Mesendoderm (in vitro differentiated cells): Measurements from ENCODE around the gene RSAD1.

Experiments used
- DNase-seq: peaks from one replicate; pipeline ENCODE4 v3.0.0; 2013
- H2AK5ac ChIP-seq: 2 replicates; pipeline ENCODE4 v1.6.1; 2013; ENCODE audit warnings: low read length, inconsistent platforms
- H2BK120ac ChIP-seq: 2 replicates; pipeline ENCODE4 v1.6.1; 2013; ENCODE audit warnings: low read depth, mild to moderate bottlenecking, low read length, moderate library complexity, mixed read lengths
- H2BK15ac ChIP-seq: replicated peaks from 2 replicates; pipeline ENCODE4 v1.6.1; 2013; ENCODE audit warnings: low read depth, mild to moderate bottlenecking, moderate library complexity
- H2BK5ac ChIP-seq: 2 replicates; pipeline ENCODE4 v1.6.1; 2013; ENCODE audit warnings: low read length, inconsistent platforms
- H3K18ac ChIP-seq: 2 replicates; pipeline ENCODE4 v1.6.1; 2013; ENCODE audit warnings: mild to moderate bottlenecking, low read length, mixed read lengths
- H3K23ac ChIP-seq: one replicate; pipeline ENCODE4 v1.6.1; 2013; ENCODE audit warnings: low read length
- H3K27ac ChIP-seq: 2 replicates; pipeline ENCODE4 v1.5.1; 2013; ENCODE audit warnings: low read depth, mild to moderate bottlenecking, inconsistent platforms, low read length, moderate library complexity
- H3K27me3 ChIP-seq: 2 replicates; pipeline ENCODE4 v1.6.1; 2013; ENCODE audit warnings: low read length, control low read depth, mild to moderate bottlenecking, inconsistent platforms; ENCODE audit not compliant: insufficient read depth, poor library complexity
- H3K36me3 ChIP-seq: 2 replicates; pipeline ENCODE4 v1.6.1; 2013; ENCODE audit warnings: low read length, inconsistent platforms; ENCODE audit not compliant: control insufficient read depth, insufficient read depth
- H3K4ac ChIP-seq: one replicate; pipeline ENCODE4 v1.6.1; 2013; ENCODE audit warnings: low read depth, mild to moderate bottlenecking, low read length, moderate library complexity
- H3K4me1 ChIP-seq: 2 replicates; pipeline ENCODE4 v1.6.1; 2013; ENCODE audit warnings: low read depth, low read length, inconsistent platforms; ENCODE audit not compliant: control insufficient read depth
- H3K4me2 ChIP-seq: 2 replicates; pipeline ENCODE4 v1.6.1; 2013; ENCODE audit warnings: low read length
- H3K4me3 ChIP-seq: 2 replicates; pipeline ENCODE4 v1.5.1; 2013; ENCODE audit warnings: mild to moderate bottlenecking, low read length
- H3K56ac ChIP-seq: one replicate; pipeline ENCODE4 v1.6.1; 2013; ENCODE audit warnings: low read length
- H3K79me1 ChIP-seq: 2 replicates; pipeline ENCODE4 v1.6.1; 2013; ENCODE audit warnings: low read length, inconsistent platforms
- H3K79me2 ChIP-seq: 2 replicates; pipeline ENCODE4 v1.6.1; 2013; ENCODE audit warnings: mild to moderate bottlenecking, low read length; ENCODE audit not compliant: control insufficient read depth, insufficient read depth
- H3K9ac ChIP-seq: 2 replicates; pipeline ENCODE4 v1.6.1; 2013; ENCODE audit warnings: low read length, inconsistent platforms
- H4K5ac ChIP-seq: one replicate; pipeline ENCODE4 v1.6.1; 2013; ENCODE audit warnings: low read length
- H4K8ac ChIP-seq: one replicate; pipeline ENCODE4 v1.6.1; 2013; ENCODE audit warnings: low read depth, mild to moderate bottlenecking, control low read depth, low read length, moderate library complexity
- WGBS: extraction: QIAGEN DNeasy Blood & Tissue Kit; methylation state at CpG from one replicate; pipeline ENCODE4 v1.1.7; 2013; ENCODE audit warnings: low lambda C conversion rate, missing lambda C conversion rate; ENCODE audit not compliant: insufficient coverage; ENCODE audit errors: extremely low coverage; 5-methylcytosine and 5-hydroxymethylcytosine counted together

RSAD1 gene

GRCh38 chr17:50517011-50517410, 38.4 kb downstream of the RSAD1 start:
- Histone ChIP-seq H2AK5ac (no peak overlapping the region), H3K27ac (no peak overlapping the region), H3K9ac (no peak overlapping the region), H4K8ac (no peak overlapping the region), H3K79me2 (no peaks in the 10 kb centered on the region), H3K23ac (no peak overlapping the region), H3K4me3 (no peak overlapping the region), H4K5ac (no peak overlapping the region), H3K79me1 (no peaks in the 10 kb centered on the region), H3K36me3 (no peaks in the 10 kb centered on the region), H3K4me1 (no peaks in the 10 kb centered on the region), H2BK15ac (no peak overlapping the region), H3K27me3 (no peaks in the 10 kb centered on the region), H3K18ac (no peak overlapping the region), H3K4me2 (no peak overlapping the region), H3K56ac (no peak overlapping the region), H2BK120ac (no peak overlapping the region), H3K4ac (no peak overlapping the region), H2BK5ac (no peak overlapping the region)
- DNase-seq, result no peak
- WGBS, result no CpG with 5 or more reads among the region's 4 CpGs

DNA sequence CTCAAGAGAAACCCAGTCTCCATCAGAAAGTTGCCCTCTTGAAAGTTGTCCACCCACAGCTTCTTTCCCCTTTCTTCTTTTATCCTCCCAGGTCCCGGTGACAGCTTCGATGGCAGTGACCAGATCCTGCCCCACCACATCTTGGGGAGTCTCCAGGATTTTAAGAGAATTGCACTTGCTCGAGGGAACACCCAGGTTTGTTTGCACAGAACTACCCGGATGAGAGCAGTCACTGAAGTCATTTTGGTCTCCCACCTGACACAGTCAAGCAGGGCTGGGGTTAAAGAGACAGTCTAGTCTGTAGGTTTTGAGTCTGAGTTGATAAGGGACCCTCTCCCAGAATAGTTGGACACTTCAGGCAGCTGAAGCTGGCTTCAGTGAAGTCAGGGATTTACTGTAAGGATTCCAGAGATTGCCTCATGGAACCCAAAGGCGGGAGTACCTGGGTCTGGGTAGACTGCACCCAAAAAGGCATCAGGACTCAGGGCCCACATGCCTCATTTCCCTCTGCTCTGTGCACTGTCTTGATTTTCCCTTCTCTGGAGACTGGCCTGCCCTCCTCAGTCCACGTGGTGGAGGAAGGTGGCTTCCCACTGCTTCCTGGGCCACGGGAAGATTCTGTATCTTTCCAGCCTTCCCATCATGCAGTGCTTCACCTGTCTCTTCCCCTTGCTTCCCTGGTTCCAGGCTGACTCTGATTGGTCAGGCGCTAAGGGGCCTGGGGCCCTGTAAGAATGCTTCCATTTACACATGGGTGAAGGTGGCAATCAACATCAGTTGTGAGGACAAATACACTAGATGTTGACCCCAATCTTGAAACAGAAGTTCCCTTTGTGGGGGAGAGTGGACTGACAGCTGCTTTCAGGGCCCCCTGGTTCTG, 39.1 kb downstream of the RSAD1 start:
- Histone ChIP-seq H3K27me3 (no peaks in the 10 kb centered on the region), H3K79me2 (no peaks in the 10 kb centered on the region), H3K4ac (no peak overlapping the region), H3K36me3 (no peaks in the 10 kb centered on the region), H2AK5ac (no peak overlapping the region), H3K4me1 (no peaks in the 10 kb centered on the region), H3K79me1 (no peaks in the 10 kb centered on the region), H4K8ac (no peak overlapping the region), H3K23ac (no peak overlapping the region), H2BK120ac (no peak overlapping the region), H3K56ac (no peak overlapping the region), H3K4me3 (no peak overlapping the region), H4K5ac (no peak overlapping the region), H3K9ac (no peak overlapping the region), H3K18ac (no peak overlapping the region), H2BK5ac (no peak overlapping the region), H3K27ac (no peak overlapping the region), H3K4me2 (no peak overlapping the region), H2BK15ac (no peak overlapping the region)
- peak; percentile 44 for DNase-seq
- WGBS, result no CpG with 5 or more reads among the region's 8 CpGs

- Histone ChIP-seq H3K4me1 (no peaks in the 10 kb centered on the region), H4K5ac (no peak overlapping the region), H2AK5ac (no peak overlapping the region), H3K79me1 (no peaks in the 10 kb centered on the region), H3K23ac (no peak overlapping the region), H2BK120ac (no peak overlapping the region), H3K9ac (no peak overlapping the region), H2BK5ac (no peak overlapping the region), H2BK15ac (no peak overlapping the region), H3K18ac (no peak overlapping the region), H3K27me3 (no peaks in the 10 kb centered on the region), H3K27ac (no peak overlapping the region), H3K4me2 (no peak overlapping the region), H3K4ac (no peak overlapping the region), H3K4me3 (no peak overlapping the region), H3K36me3 (no peaks in the 10 kb centered on the region), H4K8ac (no peak overlapping the region), H3K79me2 (no peaks in the 10 kb centered on the region), H3K56ac (no peak overlapping the region)
- no CpG with 5 or more reads among the region's 13 CpGs for WGBS
- no peak for DNase-seq
Observed at GRCh38 chr17:50518384-50519023, 39.8 kb downstream of the RSAD1 start.

DNA sequence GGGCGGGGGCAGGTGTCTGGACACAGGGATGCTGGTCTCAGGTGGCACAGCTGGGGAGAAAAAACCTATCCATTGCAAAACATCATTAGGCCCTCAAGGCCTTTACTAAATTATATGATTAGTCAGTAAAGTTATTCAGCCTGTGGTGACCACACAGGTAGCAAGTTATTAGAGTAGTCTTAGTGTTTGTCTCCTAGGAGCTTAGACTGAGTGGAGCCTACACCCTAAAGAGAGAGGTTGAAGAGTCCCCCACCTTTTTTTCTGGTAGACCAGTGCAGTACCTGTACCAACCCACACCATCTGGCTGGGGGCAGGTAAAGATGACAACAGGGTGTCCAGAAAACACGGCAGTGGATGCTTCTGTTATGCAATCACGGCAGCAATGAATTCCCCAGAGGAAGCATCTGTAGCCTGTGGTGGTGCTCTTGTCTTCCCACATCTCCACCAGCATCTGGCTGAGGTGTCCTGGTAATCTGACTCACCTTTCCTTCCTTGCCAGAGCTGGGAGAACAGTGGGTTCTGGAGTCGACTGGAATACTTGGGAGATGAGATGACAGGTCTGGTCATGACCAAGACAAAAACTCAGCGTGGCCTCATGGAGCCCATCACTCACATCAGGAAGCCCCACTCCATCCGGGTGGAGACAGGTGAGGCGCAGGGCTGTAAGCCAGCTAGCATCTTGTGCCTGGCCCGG, 40.6 kb downstream of the RSAD1 start:
- no peak overlapping the region for H3K18ac ChIP-seq
- no peaks in the 10 kb centered on the region for H3K4me1 ChIP-seq
- H3K36me3 ChIP-seq, result no peaks in the 10 kb centered on the region
- H3K4me2 ChIP-seq, result no peak overlapping the region
- no peak overlapping the region for H3K9ac ChIP-seq
- no peaks in the 10 kb centered on the region for H3K79me2 ChIP-seq
- no peak overlapping the region for H3K23ac ChIP-seq
- H2BK120ac ChIP-seq, result no peak overlapping the region
- WGBS, result no CpG with 5 or more reads among the region's 8 CpGs
- H2BK5ac ChIP-seq, result no peak overlapping the region
- no peak overlapping the region for H2BK15ac ChIP-seq
- no peak overlapping the region for H4K8ac ChIP-seq
- H3K4me3 ChIP-seq, result no peak overlapping the region
- no peaks in the 10 kb centered on the region for H3K27me3 ChIP-seq
- no peak overlapping the region for H4K5ac ChIP-seq
- H3K4ac ChIP-seq, result no peak overlapping the region
- DNase-seq, result no peak
- no peaks in the 10 kb centered on the region for H3K79me1 ChIP-seq
- no peak overlapping the region for H2AK5ac ChIP-seq
- H3K56ac ChIP-seq, result no peak overlapping the region
- H3K27ac ChIP-seq, result no peak overlapping the region

DNA sequence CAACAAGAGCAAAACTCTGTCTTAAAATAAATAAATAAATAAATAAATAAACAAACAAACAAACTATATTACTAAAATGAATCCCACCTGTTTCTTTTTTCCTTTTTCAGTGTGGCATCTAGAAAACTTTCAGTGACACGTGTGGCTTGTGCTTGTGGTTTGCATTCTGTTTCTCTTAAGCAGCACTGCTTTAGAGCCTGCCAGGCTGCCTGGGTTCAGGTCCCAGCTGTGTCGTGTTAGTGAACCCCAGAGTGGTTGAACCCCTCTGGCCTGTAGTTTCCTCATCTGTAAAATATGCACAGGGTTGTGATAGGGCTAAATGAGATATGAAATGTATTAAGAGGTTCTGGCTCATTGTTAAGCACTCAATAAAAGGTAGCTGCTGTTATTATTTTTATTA, 41.8 kb downstream of the RSAD1 start:
- Histone ChIP-seq H3K4me1 (no peaks in the 10 kb centered on the region), H3K27me3 (no peaks in the 10 kb centered on the region), H3K4me3 (no peak overlapping the region), H2BK15ac (no peak overlapping the region), H2BK120ac (no peak overlapping the region), H4K5ac (no peak overlapping the region), H2BK5ac (no peak overlapping the region), H3K79me1 (no peaks in the 10 kb centered on the region), H3K4ac (no peak overlapping the region), H3K56ac (no peak overlapping the region), H3K79me2 (no peaks in the 10 kb centered on the region), H4K8ac (no peak overlapping the region), H3K9ac (no peak overlapping the region), H3K23ac (no peak overlapping the region), H3K27ac (no peak overlapping the region), H3K36me3 (no peaks in the 10 kb centered on the region), H3K4me2 (no peak overlapping the region), H3K18ac (no peak overlapping the region), H2AK5ac (no peak overlapping the region)
- no peak for DNase-seq
- WGBS, result no CpG with 5 or more reads among the region's 2 CpGs
